ENCODE results near the gene ATG5.
A peak's percentile ranks its signal among the peaks of the same experiment; 100 is the strongest.
"Not testable (repeated sequence)": the region's sequence is repeated elsewhere in the genome, so short reads cannot be mapped to it uniquely, and the experiment has no call there.

Gene ATG5

DNA sequence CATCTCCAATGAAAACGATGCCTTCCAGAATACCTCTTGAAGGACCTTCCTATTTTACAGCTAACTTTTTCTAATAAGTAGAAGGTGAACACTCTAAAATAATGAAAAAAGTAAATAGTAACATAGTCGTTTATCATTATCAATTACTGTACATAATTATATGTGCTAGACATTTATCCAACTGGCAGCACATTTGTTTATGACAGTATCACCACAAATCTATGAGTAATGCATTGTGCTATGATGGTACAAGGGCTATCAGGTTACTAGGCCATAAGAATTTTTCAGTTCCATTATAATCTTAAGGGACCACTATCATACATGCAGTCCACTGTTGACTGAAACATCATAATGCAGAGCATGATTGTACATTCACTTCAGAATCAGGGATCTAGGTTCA lies 68.4 kb downstream of the ATG5 start:
- DNase-seq (ENCODE audit: low read depth in 3 of 3): no peak

DNA sequence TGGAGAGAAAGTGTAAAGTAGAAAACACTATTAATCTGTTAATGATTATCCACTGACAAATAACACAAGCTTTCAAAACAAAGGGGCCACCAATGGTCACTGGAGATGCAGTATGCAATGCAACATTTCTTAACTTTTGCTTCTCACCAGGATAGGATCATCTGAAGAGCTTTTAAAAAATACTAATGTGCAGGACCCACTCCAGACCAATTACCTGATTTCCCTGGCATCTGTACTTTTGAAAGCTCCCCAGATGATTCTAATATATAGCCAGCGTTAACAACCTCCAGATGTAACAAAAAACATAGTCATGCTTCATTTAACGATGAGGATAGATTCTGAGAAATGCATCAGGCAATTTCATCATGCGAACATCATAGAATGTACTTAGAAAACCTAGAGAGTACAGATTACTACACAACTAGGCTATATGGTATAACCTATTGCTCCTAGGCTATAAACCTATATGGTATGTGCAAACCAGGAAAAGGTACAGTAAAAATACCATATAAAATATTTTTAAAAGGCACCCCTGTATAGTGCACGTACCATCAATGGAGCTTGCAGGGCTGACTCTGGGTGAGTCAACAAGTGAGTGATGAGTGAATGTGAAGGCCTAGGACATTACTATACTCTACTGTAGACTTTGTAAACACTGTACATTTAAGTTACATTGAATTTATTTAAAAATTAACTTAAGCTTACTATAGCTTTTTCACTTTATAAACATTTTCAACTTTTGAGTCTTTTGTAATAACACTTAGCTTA lies 69.2 kb downstream of the ATG5 start:
- no peak for DNase-seq (ENCODE audit: low read depth in 3 of 3)

GRCh38 chr6:106255306-106255705 lies 70.3 kb downstream of the ATG5 start:
- DNase-seq (ENCODE audit: low read depth in 3 of 3): no peak

- DNase-seq (ENCODE audit: low read depth in 3 of 3): no peak
These were observed 70.9 kb downstream of the ATG5 start for GRCh38 chr6:106254636-106255035.

DNA sequence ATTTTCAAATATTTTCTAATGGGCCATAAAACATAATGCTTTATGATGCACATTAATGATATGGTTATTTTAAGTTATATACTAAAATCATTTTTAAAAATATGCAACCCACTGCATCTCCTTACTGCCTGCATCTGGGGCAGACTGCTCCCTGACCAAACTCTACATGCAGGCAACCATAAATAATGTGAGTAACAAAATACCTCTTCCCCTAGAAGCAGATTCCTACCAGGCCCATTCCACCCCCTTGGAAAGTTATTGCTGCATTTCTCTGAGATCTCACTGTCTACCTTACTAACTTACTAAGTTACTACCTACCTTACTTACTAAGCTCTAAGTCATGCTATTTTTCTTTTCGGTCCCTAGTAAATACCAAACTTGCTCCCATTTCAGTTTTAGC lies 71.8 kb downstream of the ATG5 start:
- DNase-seq (ENCODE audit: low read depth in 3 of 3): no peak

DNA sequence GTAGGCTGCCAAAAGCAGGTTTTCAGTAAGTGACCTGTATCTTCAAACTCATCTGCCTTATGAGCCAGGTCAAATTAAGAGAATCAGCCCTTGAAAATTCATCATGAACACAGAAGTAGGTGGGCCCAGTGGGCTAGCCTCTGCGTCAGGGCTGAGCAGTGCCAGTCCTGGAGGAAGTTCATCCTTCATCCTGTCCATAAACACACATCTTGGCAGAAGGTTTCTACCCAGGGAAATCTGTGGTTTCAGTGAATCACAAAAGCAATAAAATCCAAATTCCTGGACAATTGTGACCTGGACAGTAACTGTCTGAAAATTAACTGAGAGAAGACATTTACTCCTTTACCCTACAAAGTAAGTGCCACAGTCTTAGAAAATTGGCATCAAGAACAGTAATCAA lies 72.4 kb downstream of the ATG5 start:
- no peak for DNase-seq (ENCODE audit: low read depth in 3 of 3)

- no peak for DNase-seq (ENCODE audit: low read depth in 3 of 3)
These were observed 72.9 kb downstream of the ATG5 start for GRCh38 chr6:106252687-106253086.

DNA sequence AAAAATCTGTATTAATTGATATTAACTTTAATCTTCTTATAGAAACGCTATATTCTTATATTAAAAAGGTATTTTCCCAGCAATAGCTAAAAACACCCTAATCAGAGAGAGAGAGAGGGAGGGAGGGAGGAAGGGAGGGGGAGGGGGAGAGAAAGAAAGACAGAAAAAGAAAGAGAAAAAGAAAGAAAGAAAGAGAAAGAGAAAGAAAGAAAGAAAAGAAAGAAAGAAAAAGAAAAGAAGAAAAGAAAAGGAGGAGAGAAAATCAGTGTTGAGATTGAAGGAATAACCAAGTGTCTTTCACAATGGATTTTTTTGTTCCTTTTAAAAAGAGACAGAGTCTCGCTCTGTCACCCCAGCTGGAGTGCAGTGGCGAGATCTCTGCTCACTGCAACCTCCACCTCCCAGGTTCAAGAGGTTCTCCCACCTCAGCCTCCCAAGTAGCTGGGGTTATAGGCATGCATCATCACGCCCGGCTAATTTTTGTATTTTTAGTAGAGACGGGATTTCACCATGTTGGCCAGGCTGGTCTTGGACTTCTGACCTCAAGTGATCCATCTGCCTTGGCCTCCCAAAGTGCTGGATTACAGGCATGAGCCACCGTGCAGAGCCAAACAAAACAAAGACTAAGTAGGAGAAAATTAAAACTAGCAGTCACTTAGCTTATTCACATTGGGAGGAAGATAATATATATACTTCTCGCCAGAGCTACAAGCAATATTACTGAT lies 73.9 kb downstream of the ATG5 start:
- DNase-seq (ENCODE audit: low read depth in 3 of 3): not testable (repeated sequence)

- no peak for DNase-seq (ENCODE audit: low read depth in 3 of 3)
These were observed 74.6 kb downstream of the ATG5 start for GRCh38 chr6:106250953-106251352.

DNA sequence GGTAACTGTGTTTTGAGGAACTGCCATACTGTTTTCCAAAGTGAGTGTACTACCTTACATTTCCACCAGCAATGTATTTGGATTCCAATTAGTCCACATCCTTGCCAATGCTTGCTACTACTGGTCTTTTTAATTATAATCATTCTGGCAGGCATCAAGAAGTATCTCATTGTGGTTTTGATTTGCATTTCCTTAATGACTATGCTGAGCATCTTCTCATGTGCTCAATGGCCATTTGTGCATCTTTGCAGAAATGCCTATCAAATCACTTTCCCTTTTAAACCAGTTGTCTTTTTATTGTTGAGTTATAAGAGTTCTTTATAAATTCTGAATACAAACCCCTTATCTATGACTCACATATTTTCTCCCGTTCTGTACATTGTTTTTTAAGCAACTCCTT lies 75.9 kb downstream of the ATG5 start:
- DNase-seq (ENCODE audit: low read depth in 3 of 3): no peak

GRCh38 chr6:106247733-106248132 lies 77.8 kb downstream of the ATG5 start:
- DNase-seq (ENCODE audit: low read depth in 3 of 3): no peak

DNA sequence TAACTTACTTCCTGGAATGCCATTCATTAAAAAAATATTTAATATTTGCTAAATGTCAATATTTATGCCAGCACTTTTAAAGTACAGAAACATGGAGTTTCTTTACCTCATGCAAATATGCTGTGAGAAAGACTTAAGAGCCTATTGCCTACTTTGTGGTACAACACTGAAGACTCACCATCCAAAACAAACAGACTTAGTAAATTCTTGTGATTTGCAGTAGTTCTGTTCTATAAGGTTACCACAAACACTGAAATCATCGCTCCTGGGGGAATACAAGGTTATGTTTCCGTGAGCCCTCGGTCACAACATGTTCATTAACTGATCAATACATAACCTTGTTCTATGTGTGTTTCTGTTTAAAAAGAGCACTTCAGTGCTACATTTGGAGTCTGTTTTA lies 78.3 kb downstream of the ATG5 start:
- DNase-seq (ENCODE audit: low read depth in 3 of 3): no peak

DNA sequence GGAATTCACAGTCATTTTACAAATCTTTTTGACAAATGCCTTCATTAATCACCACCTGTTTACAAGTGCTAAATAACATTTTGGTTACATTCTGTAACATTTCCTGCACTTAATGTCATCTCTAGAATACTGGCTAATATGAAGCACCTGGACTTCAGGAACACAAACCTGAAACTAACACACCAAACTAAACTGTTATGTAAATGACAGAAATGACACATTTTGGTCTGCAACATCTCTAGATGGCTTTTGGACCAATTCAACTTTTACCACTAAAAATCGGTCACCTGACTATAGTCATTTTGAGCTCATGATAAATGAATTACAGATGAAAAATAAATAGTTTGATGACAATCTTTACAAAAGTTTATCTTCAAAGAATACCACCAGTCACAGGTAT lies 80.6 kb downstream of the ATG5 start:
- no peak for DNase-seq (ENCODE audit: low read depth in 3 of 3)

- DNase-seq (ENCODE audit: low read depth in 3 of 3): no peak
These were observed 81.0 kb downstream of the ATG5 start for GRCh38 chr6:106244521-106244920.

DNA sequence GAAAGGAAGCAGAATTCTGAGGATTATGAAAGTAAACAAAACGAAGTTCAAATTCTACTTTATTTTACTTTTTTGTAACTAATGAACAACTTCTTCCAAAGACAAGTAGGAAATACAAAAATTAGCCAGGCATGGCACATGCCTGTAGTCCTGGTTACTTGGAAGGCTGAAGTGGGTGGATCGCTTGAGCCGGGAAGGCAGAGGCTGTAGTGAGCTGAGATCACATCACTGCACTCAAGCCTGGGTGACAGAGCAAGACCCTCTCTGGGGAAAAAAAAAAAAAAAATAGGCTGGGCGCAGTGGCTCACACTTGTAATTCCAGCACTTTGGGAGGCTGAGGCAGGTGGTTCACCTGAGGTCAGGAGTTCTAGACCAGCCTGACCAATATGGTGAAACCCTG lies 82.3 kb downstream of the ATG5 start:
- no peak for DNase-seq (ENCODE audit: low read depth in 3 of 3)

- no peak for DNase-seq (ENCODE audit: low read depth in 3 of 3)
These were observed 84.1 kb downstream of the ATG5 start for GRCh38 chr6:106241498-106241897.

DNA sequence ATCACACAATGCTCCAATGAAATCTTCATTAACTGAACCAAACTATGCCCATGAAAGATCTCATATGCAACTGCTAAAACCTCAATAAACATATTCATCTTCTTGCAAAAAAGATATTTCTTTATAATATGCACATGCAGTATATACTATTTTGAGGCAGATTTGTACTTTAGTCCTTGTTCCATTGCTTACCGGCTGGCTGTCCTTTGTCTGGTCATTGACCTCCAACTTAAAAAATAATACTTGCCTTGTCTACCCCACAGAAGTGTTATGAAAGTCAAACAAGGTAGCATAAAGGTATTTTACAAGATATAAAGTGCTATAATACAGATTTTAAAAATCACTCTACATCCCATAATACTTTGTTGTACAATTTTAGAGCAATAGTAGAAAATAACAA lies 88.3 kb downstream of the ATG5 start:
- no peak for DNase-seq (ENCODE audit: low read depth in 3 of 3)

- not testable (repeated sequence) for DNase-seq (ENCODE audit: low read depth in 3 of 3)
These were observed 95.6 kb downstream of the ATG5 start for GRCh38 chr6:106229876-106230445.

DNA sequence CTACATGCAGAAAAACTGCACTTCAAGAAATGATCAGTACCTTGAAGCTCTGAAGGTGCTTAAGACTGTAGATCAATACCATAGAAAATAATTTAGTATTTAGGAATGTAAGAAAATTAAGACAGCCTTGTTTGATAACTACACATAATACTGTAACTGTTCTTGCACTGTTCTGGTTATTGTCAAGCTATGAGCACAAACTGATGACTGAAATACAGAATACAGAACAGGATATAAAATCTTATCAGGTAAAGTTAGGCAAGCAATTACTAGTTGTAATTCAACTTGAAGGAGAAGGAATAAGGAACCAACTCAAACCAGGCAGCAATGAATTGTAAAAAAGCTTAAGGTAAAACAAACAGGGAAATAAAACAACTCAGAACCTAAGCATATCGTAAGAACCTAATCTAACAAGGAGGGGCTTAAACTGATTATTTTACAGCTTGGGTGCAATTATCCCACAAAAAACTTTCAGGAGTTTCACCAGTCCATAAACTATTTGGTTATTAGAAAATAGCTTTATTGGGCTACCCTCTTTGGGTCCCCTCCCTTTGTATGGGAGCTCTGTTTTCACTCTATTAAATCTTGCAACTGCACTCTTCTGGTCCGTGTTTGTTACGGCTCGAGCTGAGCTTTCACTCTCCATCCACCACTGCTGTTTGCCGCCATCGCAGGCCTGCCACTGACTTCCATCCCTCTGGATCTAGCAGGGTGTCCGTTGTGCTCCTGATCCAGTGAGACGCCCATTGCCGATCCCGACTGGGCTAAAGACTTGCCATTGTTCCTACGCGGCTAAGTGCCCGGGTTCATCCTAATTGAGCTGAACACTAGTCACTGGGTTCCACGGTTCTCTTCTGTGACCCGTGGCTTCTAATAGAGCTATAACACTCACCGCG lies 97.7 kb downstream of the ATG5 start:
- no peak for DNase-seq (ENCODE audit: low read depth in 3 of 3)

DNA sequence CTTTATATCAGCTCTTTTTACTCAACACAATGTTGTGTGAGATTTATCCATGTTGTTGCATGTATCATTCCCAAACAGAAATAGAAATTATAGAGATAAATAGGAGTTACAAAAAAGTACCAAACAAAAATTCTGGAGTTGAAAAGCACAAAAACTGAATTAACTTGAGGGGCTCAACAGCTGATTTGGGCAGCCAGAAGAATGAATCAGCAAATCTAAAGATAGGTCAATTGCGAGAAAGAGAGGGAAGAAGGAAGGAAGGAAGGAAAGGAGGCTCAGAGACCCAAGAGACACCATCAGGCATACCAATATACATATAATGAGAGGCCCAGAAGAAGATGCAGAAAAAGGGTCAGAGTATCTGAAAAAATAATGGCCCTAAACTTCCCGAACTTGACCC lies 98.9 kb downstream of the ATG5 start:
- no peak for DNase-seq (ENCODE audit: low read depth in 3 of 3)

DNA sequence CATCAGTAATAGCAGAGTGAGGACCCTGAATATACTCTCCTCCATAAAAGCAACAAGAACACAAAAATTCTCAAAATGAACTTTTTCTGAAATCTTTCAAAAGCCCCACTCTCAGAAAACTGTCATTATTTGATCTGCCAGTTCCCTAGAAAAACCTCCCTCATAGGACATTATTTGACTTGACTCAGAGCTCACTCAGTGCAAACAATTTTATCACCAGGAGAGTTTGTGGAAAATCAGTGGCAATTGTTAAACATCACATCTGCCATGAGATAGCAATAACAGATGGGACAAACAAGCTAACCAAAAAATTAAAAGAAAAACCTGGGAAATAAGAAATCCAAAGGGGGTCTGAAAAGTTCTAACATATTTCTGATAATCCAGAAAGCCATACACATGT lies 100.0 kb downstream of the ATG5 start:
- no peak for DNase-seq (ENCODE audit: low read depth in 3 of 3)

DNA sequence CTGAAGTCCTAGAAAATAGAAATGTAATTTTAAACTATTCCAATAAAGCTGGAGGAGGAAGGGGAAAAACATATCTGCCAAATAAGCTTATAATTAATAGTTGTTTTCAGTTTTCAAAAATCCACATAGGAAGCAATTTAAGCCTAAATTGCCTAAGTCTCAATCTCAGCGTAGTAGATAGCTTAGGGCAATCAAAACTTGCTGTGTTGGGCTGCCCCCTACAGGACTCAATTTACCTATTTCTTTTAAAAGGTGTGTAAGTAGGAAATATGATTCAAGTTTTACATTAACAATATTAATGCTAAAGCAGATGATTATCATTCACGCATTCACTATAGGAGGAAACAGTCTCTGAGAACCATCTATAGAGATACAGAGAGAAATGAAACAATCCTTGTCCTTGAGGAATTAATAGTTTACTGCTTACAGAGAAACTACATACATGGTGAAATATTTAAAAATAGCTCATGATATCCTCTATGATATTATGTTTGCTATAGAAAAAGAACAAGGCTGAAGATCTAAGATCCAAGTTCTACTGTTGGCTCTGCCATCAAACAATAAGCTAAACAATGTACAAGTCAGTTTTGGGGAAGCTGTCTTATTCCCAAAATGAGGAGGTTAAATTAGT lies 102.1 kb downstream of the ATG5 start:
- DNase-seq (ENCODE audit: low read depth in 3 of 3): peak; percentile 34 to 61 (median 57)
